HepG2 (cell line): ENCODE data around the gene DTNB. TPM values are rescaled to one million over a fixed set of nuclear protein-coding genes. Genes with fewer than 3 reads are reported as not detected.

Experiments
- ATAC-seq: fragments of 200-7000 bp; cut with Tn5 transposase; 3 replicates; pipeline ENCODE4 v1.9.1; 2020; ENCODE audit warnings: mild to moderate bottlenecking, moderate library complexity
- BruUV-seq: library from RNA; stranded (reverse); fragments of 400-500 nt; replicated peaks from 2 replicates; lab custom pipeline; 2021; lab: Mats Ljungman, UMichigan
- CTCF ChIA-PET: fragments of 300-600 bp; formaldehyde crosslinking; extraction: SDS; loops from one replicate; lab custom pipeline; 2021; ENCODE audit warnings: low total read pairs, inconsistent platforms, low intra/inter-chr PET ratio; lab: Yijun Ruan, JAX
- POLR2A ChIA-PET: fragments of 350-600 bp; sonication (Branson Sonifier 250); formaldehyde crosslinking; loops from one replicate; lab custom pipeline; 2020; ENCODE audit warnings: antibody characterized with exemption, inconsistent platforms; lab: Yijun Ruan, JAX
- DNase-seq: peaks from one replicate; pipeline ENCODE4 v3.0.0-alpha.2; 2015; ENCODE audit warnings: low spot score
- FAIRE-seq: peaks from 3 replicates; lab custom pipeline; 2011; peaks lifted over from hg19 to GRCh38; lab: Jason Lieb, UNC
- H2AFZ ChIP-seq: one replicate; pipeline ENCODE4 v1.6.1; 2011; ENCODE audit warnings: low read length, inconsistent platforms
- H3K27ac ChIP-seq: fragments of 300-600 bp; 3 replicates; pipeline ENCODE4 v1.8.0; 2011; ENCODE audit warnings: mixed run types, mild to moderate bottlenecking, mixed read lengths, low read length, inconsistent platforms; ENCODE audit not compliant: insufficient read depth; ENCODE audit errors: extremely low read length
- H3K27me3 ChIP-seq, 2 experiments: fragments of 200-600 bp in 1 of 2; 2 replicates in 1 of 2; 3 replicates in 1 of 2; pipeline versions ENCODE4 v1.6.0 to v1.8.0; 2011; ENCODE audit warnings: low read length in 2 of 2, mild to moderate bottlenecking in 2 of 2, moderate library complexity in 2 of 2, inconsistent platforms in 1 of 2; ENCODE audit not compliant: insufficient read depth in 2 of 2, control insufficient read depth in 1 of 2
- H3K36me3 ChIP-seq, 2 experiments: fragments of 200-600 bp in 1 of 2; replicated peaks in 1 of 2; 2 replicates in 1 of 2; 3 replicates in 1 of 2; pipeline versions ENCODE4 v1.5.1 to v1.8.0; 2011; ENCODE audit warnings: low read length in 2 of 2, inconsistent platforms in 1 of 2; ENCODE audit not compliant: insufficient read depth in 2 of 2, control insufficient read depth in 1 of 2
- H3K4me1 ChIP-seq: 2 replicates; pipeline ENCODE4 v1.5.1; 2012; ENCODE audit warnings: low read length, inconsistent platforms; ENCODE audit not compliant: insufficient read depth
- H3K4me2 ChIP-seq: 2 replicates; pipeline ENCODE4 v1.6.0; 2011; ENCODE audit warnings: low read depth, low read length, inconsistent platforms
- H3K4me3 ChIP-seq, 3 experiments: fragments of 200-600 bp in 1 of 3; sonication (generic), shearing (Covaris generic) in 1 of 3; replicated peaks in 1 of 3; 2 replicates each; pipeline ENCODE4 v1.5.1; 2011 to 2016; ENCODE audit warnings: low read length in 3 of 3, inconsistent platforms in 2 of 3, low read depth in 2 of 3, mild to moderate bottlenecking in 2 of 3, control low read depth in 1 of 3, mixed read lengths in 1 of 3; ENCODE audit not compliant: insufficient read depth in 1 of 3
- H3K79me2 ChIP-seq: one replicate; pipeline ENCODE4 v1.6.1; 2011; ENCODE audit warnings: low read length, inconsistent platforms; ENCODE audit not compliant: insufficient read depth
- H3K9ac ChIP-seq: 2 replicates; pipeline ENCODE4 v1.6.0; 2011; ENCODE audit warnings: mild to moderate bottlenecking, low read depth, low read length, inconsistent platforms; ENCODE audit not compliant: insufficient read depth
- H3K9me3 ChIP-seq: 2 replicates; pipeline ENCODE4 v1.5.1; 2012; ENCODE audit warnings: mild to moderate bottlenecking, low read length
- H4K20me1 ChIP-seq: 2 replicates; pipeline ENCODE4 v1.6.0; 2011; ENCODE audit warnings: inconsistent platforms, mild to moderate bottlenecking, low read length, moderate library complexity; ENCODE audit not compliant: insufficient read depth
- ARID3A ChIP-seq: IDR thresholded peaks from 2 replicates; pipeline ENCODE4 v1.6.1; 2012; ENCODE audit warnings: low read depth, low read length, improper control_type of control experiment
- ATF4 ChIP-seq, 2 experiments: fragments of 450-650 bp in 1 of 2; sonication (generic) in 1 of 2; formaldehyde crosslinking; IDR thresholded peaks; 2 replicates each; pipeline versions ENCODE4 v1.5.0 to v1.8.0; 2020 to 2022; ENCODE audit warnings: mild to moderate bottlenecking in 1 of 2, missing genetic modification reagents in 1 of 2
- CEBPB ChIP-seq: IDR thresholded peaks from 2 replicates; pipeline ENCODE4 v1.6.1; 2011; ENCODE audit warnings: low read depth, low read length, improper control_type of control experiment, borderline replicate concordance
- CEBPG ChIP-seq: IDR thresholded peaks from 2 replicates; pipeline ENCODE4 v1.6.1; 2016
- ERF ChIP-seq: IDR thresholded peaks from 2 replicates; pipeline ENCODE4 v1.6.1; 2018; ENCODE audit warnings: missing biosample characterization, missing genetic modification reagents
- HNF4A ChIP-seq: sonication (generic); formaldehyde crosslinking; IDR thresholded peaks from 2 replicates; pipeline ENCODE4 v1.4.0; 2020; ENCODE audit warnings: missing genetic modification reagents
- NFE2L1 ChIP-seq: sonication (generic); formaldehyde crosslinking; IDR thresholded peaks from 2 replicates; pipeline ENCODE4 v1.4.0; 2020; ENCODE audit warnings: missing genetic modification reagents, mild to moderate bottlenecking, borderline replicate concordance
- NFKBIZ ChIP-seq: IDR thresholded peaks from 2 replicates; pipeline ENCODE4 v1.6.1; 2018; ENCODE audit warnings: missing genetic modification reagents, missing compliant biosample characterization
- ZNF430 ChIP-seq: sonication (generic); formaldehyde crosslinking; IDR thresholded peaks from 2 replicates; pipeline ENCODE4 v1.9.0; 2021; ENCODE audit warnings: mild to moderate bottlenecking, missing genetic modification reagents
- ZNF710 ChIP-seq: sonication (generic); formaldehyde crosslinking; IDR thresholded peaks from 2 replicates; pipeline ENCODE4 v1.5.0; 2020; ENCODE audit warnings: mild to moderate bottlenecking, missing genetic modification reagents, borderline replicate concordance
- WGBS: methylation state at CpG from one replicate; pipeline ENCODE4 v1.1.6; 2017; ENCODE audit warnings: low lambda C conversion rate; 5-methylcytosine and 5-hydroxymethylcytosine counted together
- in situ Hi-C: cut with HindIII; loops from 2 replicates; pipeline ENCODE4 v1.10.0; 2017; ENCODE audit warnings: low pct_unique_long_range_greater_than_20kb; ENCODE audit not compliant: extremely low pct_ligation_motif_present
- intact Hi-C: fragments of 100-400 bp; cut with micrococcal nuclease; formaldehyde crosslinking; loops from one replicate; pipeline ENCODE4 v1.10.0; 2022; ENCODE audit not compliant: unreplicated experiment
- polyA plus RNA-seq, 8 experiments: library from polyadenylated mRNA; depleted of rRNA in 3 of 8; stranded (reverse) in 7 of 8; unstranded in 1 of 8; fragments of >200 nt; fragmentation: Illumina TruSeq in 4 of 8; extraction: Trizol in 4 of 8; gene quantifications; 2 replicates each; pipeline versions ENCODE4 v1.2.1 to v1.2.3, GENCODE V29; 2011 to 2016; ENCODE audit warnings: low read depth in 4 of 8, missing spikeins in 1 of 8, mixed read lengths in 1 of 8; ENCODE audit not compliant: insufficient read depth in 1 of 8
- total RNA-seq, 5 experiments: library from RNA; depleted of rRNA; stranded (reverse); fragments of >200 nt; fragmentation: Illumina TruSeq; extraction: Trizol; gene quantifications; 2 replicates each; pipeline ENCODE4 v1.2.3, GENCODE V29; 2016; ENCODE audit warnings: low read depth in 1 of 5

The DTNB gene
- total and polyA plus RNA-seq, 2 of the 13 experiments (the other 11 are each of a cell fraction or from before 2014, with no cell fraction given), result 14.4 to 23.9 TPM

- intact Hi-C loops, result no loop called here
- POLR2A ChIA-PET, result no interaction called here
Measured at GRCh38 chr2:25454824-25455611, 218.4 kb downstream of the DTNB start.

More at GRCh38 chr2:25454824-25455611, 218.4 kb downstream of the DTNB start:
- Histone ChIP-seq H3K4me3 (no peak overlapping the region), H3K9ac (no peak overlapping the region), H3K4me1 (peaks cover 10% of the 10 kb centered on the region), H3K36me3 (no peaks in the 10 kb centered on the region), H3K79me2 (no peaks in the 10 kb centered on the region), H3K4me2 (no peak overlapping the region), H3K27me3 (no peaks in the 10 kb centered on the region), H2AFZ (no peak overlapping the region), H4K20me1 (no peaks in the 10 kb centered on the region), H3K9me3 (no peaks in the 10 kb centered on the region), H3K27ac (no peak overlapping the region)
- WGBS, result 84% methylated on average over 9 of the region's 9 CpGs
- TF ChIP-seq CEBPB (0 out of 2 replicates have a peak, but pooled peaks have one; percentile 36), ATF4 (CRISPR knock-in tag; IDR thresholded peaks at IDR 0.05) (peak in 1 of 2 experiments; percentile 51; a peak in 1 of 4 replicates), CEBPG (CRISPR knock-in tag) (peak; percentile 53), ARID3A (0 out of 2 replicates have a peak, but pooled peaks have one; percentile 17), NFKBIZ (CRISPR knock-in tag) (no peak), NFE2L1 (no peak), ERF (CRISPR knock-in tag) (no peak), ZNF710 (CRISPR knock-in tag) (no peak), ZNF430 (no peak), HNF4A (CRISPR knock-in tag) (peak; percentile 12; the same call in 1 of the 2 replicates)
- BruUV-seq, result no TSS peak
- CTCF ChIA-PET, result no interaction called here
- DNase-seq (peak; percentile 50), FAIRE-seq (no peak), ATAC-seq (peak; percentile 62)
- in situ Hi-C loops, result no loop called here
